Ishikawa (cell line): ENCODE measurements around the gene TCFL5.
A peak's percentile ranks its signal among the peaks of the same experiment; 100 is the strongest.

ENCODE experiments used
- CEBPB ChIP-seq: IDR thresholded peaks from 2 replicates; pipeline ENCODE4 v1.6.1; 2012
- CREB1 ChIP-seq: IDR thresholded peaks from 2 replicates; pipeline ENCODE4 v1.6.1; 2012; ENCODE audit warnings: low read depth
- EGR1 ChIP-seq: IDR thresholded peaks from 2 replicates; pipeline ENCODE4 v1.6.1; 2012
- EP300 ChIP-seq: IDR thresholded peaks from 2 replicates; pipeline ENCODE4 v1.6.1; 2012; ENCODE audit warnings: borderline replicate concordance
- FOXM1 ChIP-seq: IDR thresholded peaks from 2 replicates; pipeline ENCODE4 v1.6.1; 2012; ENCODE audit warnings: low read depth, borderline replicate concordance
- MAX ChIP-seq: IDR thresholded peaks from 2 replicates; pipeline ENCODE4 v1.6.1; 2012
- NFIC ChIP-seq: IDR thresholded peaks from 2 replicates; pipeline ENCODE4 v1.6.1; 2012
- RAD21 ChIP-seq: IDR thresholded peaks from 2 replicates; pipeline ENCODE4 v1.6.1; 2012; ENCODE audit warnings: low read depth
- REST ChIP-seq: IDR thresholded peaks from 2 replicates; pipeline ENCODE4 v1.6.1; 2012; ENCODE audit warnings: low read depth, mild to moderate bottlenecking
- TAF1 ChIP-seq: IDR thresholded peaks from 2 replicates; pipeline ENCODE4 v1.6.1; 2012; ENCODE audit warnings: low read depth, mild to moderate bottlenecking
- TCF12 ChIP-seq: IDR thresholded peaks from 2 replicates; pipeline ENCODE4 v1.6.1; 2012; ENCODE audit warnings: low read depth
- TEAD4 ChIP-seq: IDR thresholded peaks from 2 replicates; pipeline ENCODE4 v1.6.1; 2012
- USF1 ChIP-seq: IDR thresholded peaks from 2 replicates; pipeline ENCODE4 v1.6.1; 2012
- YY1 ChIP-seq: IDR thresholded peaks from 2 replicates; pipeline ENCODE4 v1.6.1; 2012; ENCODE audit warnings: low read depth
- ZBTB7A ChIP-seq: IDR thresholded peaks from 2 replicates; pipeline ENCODE4 v1.6.1; 2012; ENCODE audit warnings: low read depth

The TCFL5 gene

DNA sequence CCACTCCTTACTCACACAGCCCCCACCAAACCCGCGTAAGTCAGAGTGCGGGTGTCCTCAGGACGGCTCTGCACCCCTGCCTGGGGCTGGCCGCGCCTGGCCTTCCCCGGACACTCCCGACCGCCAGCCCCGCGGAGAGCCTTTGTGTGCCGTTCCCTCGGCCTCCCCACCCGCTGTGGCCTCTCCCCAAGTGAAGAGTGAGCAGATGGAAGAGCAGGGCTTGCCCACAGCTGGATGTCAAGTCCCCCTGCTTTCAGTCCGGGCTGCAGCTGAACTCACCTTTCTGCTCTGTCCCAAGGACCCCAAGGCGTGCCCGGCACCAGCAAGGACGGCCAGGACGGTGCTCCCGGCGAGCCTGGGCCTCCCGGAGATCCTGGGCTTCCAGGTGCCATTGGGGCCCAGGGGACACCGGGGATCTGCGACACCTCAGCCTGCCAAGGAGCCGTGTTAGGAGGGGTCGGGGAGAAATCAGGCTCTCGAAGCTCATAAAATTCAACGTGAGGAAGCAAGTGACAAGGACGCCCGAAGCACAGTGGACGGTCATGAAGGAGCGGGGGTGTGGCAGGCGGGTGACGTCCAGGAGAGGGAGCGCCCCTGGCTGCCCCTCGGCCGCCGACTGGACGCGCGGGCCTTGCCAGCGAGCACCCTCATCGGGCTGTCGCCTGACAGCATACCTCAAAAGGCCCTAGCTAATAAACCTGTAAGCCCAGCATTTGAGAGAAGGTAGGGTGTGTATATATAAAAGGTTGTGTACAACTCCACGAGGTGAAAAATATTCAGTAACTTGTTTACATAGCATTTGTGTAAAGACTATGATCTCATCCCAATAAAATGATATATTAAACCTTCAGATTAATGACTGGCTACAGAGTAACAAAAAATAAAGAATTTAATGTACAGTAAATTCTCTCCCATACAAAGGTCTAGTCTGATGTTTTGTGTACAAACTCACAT, 21.1 kb downstream of the TCFL5 start:
- TF ChIP-seq TAF1 (no peak), CEBPB (no peak), TEAD4 (no peak), CREB1 (no peak), YY1 (no peak), ZBTB7A (no peak), USF1 (no peak), EGR1 (no peak), FOXM1 (no peak), MAX (no peak), TCF12 (no peak), REST (no peak), NFIC (no peak), RAD21 (no peak)

GRCh38 chr20:62839816-62840215, 21.8 kb downstream of the TCFL5 start:
- TF ChIP-seq EGR1 (no peak), TCF12 (no peak), EP300 (no peak), YY1 (no peak), REST (no peak), ZBTB7A (no peak), NFIC (no peak), TAF1 (no peak), TEAD4 (no peak), USF1 (no peak), MAX (no peak), FOXM1 (no peak), RAD21 (no peak), CEBPB (no peak), CREB1 (no peak)

- TF ChIP-seq TAF1 (no peak), TCF12 (no peak), TEAD4 (no peak), RAD21 (no peak), EP300 (no peak), USF1 (no peak)
These were observed 22.4 kb downstream of the TCFL5 start for GRCh38 chr20:62839261-62839660.

DNA sequence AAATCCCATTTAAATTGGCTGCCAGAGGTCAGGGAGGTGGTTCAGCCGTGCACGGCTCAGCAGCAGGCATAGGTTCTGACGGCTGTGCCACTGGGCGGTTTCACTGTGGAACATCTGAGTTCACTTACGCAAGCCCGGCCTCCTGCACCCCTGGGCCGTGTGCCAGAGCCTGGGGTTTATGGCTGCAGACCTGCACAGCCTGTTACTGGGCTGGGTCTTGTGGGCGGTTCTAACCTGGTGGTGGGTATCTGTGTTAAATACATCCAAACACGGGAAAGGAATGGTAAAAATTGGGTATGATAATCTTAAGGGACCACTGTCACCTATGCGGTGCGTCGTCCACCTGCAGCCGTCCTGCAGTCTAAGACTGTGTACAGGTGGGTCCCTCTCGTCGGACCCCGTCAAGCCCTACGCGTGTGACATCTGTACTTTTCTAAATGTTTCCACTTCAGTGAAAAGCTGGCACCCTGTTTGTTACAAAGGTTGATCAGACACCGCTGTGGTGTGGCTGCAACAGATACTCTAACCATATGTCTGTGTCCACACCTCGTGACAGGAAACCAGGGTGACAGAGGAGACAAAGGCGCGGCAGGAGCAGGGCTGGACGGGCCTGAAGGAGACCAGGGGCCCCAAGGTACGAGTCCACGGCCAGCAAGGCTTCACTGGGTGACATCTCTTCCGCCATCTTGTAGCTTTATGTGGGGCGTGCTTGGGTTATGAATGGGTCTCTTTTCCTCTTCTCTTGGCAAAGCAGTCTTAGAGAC, 23.3 kb downstream of the TCFL5 start:
- TF ChIP-seq RAD21 (no peak), EP300 (peak; percentile 65; the same call in 1 of the 2 replicates), CEBPB (peak; percentile 88), TEAD4 (no peak), CREB1 (no peak), YY1 (peak; percentile 57), USF1 (peak; percentile 57), FOXM1 (no peak), TAF1 (no peak), ZBTB7A (peak; percentile 61; the same call in 1 of the 2 replicates), EGR1 (no peak), TCF12 (peak; percentile 61; the same call in 1 of the 2 replicates), MAX (peak; percentile 49), REST (no peak), NFIC (peak; percentile 93)
